ENCODE measurements around the gene PPP2R5E. TPM values are rescaled to one million over a fixed set of nuclear protein-coding genes. Genes with fewer than 3 reads are reported as not detected.

PPP2R5E gene
- total RNA-seq, 2 donors from 2014 or later, result 54.2 to 57.2 TPM

- intact Hi-C loops (cut with DNase I, micrococcal nuclease), result no loop called here
- no peak for DNase-seq
- peak; percentile 31 for ATAC-seq
These were observed 65.2 kb downstream of the PPP2R5E start for GRCh38 chr14:63478010-63478409.

DNA sequence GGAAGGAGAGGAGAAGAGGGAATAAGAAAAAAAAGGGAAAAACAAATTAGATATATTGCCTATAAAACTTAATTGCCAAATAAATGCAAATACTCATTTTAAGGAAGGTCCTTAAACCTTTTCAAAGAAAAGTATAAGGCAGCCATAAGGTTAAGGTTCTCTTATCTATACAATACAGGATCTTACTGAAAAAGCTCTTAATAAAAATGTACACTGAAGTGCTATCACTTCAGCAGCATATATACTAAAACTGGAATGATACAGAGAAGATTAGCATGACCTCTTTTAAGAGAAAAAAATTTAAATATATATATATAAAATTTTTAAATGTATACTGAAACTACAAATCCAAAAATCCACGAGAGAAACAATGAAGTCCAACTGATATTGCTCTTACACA is 65.6 kb downstream of the PPP2R5E start:
- ATAC-seq (no peak), DNase-seq (no peak)
- intact Hi-C loops (cut with DNase I, micrococcal nuclease), result no loop called here

- ATAC-seq, result no peak
- DNase-seq, result no peak
- intact Hi-C loops (cut with DNase I, micrococcal nuclease), result no loop called here
These were observed 67.4 kb downstream of the PPP2R5E start for GRCh38 chr14:63475761-63476160.

- DNase-seq, result no peak
- intact Hi-C loops (cut with DNase I, micrococcal nuclease), result no loop called here
- ATAC-seq, result no peak
These were observed 68.3 kb downstream of the PPP2R5E start for GRCh38 chr14:63474844-63475243.

GRCh38 chr14:63474111-63474510 is 69.1 kb downstream of the PPP2R5E start:
- ATAC-seq, result no peak
- no peak for DNase-seq
- intact Hi-C loops (cut with DNase I, micrococcal nuclease), result no loop called here

- DNase-seq (no peak), ATAC-seq (no peak)
- intact Hi-C loops (cut with DNase I, micrococcal nuclease), result no loop called here
These were observed 70.0 kb downstream of the PPP2R5E start for GRCh38 chr14:63472986-63473788.

DNA sequence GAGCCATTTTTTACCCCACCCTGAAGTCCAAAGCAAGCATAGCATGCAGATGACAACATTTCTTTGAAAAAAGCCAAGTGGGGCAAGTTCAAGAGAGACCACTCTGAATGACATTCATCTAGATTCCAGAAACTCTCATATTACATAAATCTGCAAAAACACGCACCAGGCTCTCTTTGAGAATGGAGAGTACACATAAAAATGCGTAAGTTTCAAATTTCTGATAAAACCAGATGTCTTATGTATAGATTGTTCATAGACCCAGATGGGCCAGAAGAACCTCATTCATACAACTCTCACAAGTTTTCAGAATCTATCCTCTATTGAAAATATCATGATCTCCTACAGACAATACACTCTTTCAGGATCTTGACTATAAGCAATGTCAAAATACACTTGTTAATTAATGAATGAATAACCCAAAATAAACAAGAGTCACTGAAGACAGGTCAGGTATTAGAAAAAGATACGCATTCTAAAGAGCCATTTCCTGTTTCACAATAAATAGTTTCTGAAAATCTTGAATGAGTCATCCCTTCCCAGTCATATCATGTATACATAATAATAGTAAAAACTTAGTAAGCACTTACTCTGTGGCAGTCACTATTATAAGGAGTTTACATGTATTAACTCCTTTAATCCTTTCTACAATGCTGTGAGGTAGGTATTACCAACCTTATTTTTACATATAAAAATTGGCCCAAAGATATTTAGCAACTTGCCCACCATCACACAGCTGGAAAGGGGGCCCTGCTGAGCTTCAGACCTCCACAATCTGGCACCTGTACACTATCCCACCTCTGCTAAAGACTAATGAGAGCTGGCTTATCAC is 72.0 kb downstream of the PPP2R5E start:
- DNase-seq (no peak), ATAC-seq (peak; percentile 58)
- intact Hi-C loops (cut with DNase I, micrococcal nuclease), result no loop called here

DNA sequence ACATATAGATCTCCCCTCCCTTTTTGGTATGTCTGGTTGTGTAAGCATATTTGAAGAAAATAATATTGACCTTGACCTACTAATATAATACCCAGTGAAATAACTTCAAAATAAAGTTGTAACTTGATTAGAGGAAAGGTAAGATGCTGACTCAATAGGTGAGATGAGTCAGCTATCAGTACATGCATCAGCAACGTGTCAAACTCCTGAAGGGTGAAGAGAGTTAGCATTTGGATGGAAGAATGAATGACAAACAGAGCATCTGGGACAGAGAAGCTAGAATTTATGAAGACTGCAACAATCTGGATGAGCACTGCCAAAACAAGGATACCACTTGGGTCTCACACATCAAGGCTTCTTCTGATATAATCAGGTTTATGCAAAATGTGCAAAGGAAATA is 74.9 kb downstream of the PPP2R5E start:
- DNase-seq (no peak), ATAC-seq (peak; percentile 28)
- intact Hi-C loops (cut with DNase I, micrococcal nuclease), result no loop called here

GRCh38 chr14:63467440-63468072 is 75.6 kb downstream of the PPP2R5E start:
- ATAC-seq (peak; percentile 53), DNase-seq (no peak)
- intact Hi-C loops (cut with DNase I, micrococcal nuclease), result no loop called here

DNA sequence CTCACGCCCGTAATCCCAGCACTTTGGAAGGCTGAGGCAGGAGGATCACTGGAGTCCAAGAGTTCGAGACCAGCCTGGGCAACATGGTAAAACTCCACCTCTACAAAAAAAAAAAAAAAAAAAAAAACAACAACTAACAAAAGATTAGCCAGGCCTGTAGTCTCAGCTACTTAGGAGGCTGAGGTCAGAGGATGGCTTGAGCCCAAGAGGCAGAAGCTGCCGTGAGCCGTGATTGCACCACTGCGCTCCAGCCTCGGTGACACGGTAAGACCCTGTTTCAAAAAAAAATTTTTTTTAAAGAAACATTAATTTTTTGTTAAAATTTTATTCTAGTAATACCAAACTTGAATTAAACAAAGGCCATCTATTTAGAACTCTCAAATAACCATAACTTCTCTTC is 77.8 kb downstream of the PPP2R5E start:
- intact Hi-C loops (cut with DNase I, micrococcal nuclease), result no loop called here

DNA sequence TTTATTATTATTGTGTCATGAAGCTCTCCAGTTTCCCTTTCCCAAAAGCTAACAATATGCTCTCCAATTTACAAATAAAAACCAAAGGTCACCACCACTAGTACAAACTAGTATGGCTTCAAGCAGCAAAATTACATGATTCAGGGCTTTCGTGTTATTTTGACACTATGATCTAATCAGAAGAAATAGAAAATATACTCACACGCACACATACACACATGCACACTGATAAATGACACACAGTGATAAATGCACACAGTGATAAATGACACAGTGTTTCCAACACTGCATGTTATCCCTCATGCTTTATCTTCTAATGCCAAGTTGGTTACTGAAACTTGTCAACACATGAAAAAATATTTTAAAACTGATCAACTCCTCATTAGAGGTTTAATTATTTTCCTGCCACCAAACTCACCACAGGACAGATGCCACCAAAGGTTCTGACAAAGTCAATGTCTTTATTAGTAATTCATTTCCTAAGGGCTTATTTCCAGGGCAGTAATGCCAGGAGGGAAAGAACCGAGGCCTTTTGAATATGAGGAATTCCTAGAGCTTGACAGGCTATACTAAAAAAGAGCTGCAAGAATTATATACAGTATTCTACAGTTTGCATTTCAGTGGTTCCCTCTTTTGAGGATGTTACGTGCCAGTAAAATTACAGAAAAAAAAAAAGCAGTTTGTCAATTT is 82.4 kb downstream of the PPP2R5E start:
- intact Hi-C loops (cut with DNase I, micrococcal nuclease), result no loop called here
- DNase-seq (no peak), ATAC-seq (no peak)

More for the DNA sequence above, 77.8 kb downstream of the PPP2R5E start:
- no peak for ATAC-seq
- DNase-seq, result no peak

GRCh38 chr14:63459738-63460137 is 83.4 kb downstream of the PPP2R5E start:
- ATAC-seq (no peak), DNase-seq (no peak)
- intact Hi-C loops (cut with DNase I, micrococcal nuclease), result no loop called here

- no peak for DNase-seq
- intact Hi-C loops (cut with DNase I, micrococcal nuclease), result no loop called here
- ATAC-seq, result no peak
These were observed 85.7 kb downstream of the PPP2R5E start for GRCh38 chr14:63457498-63457897.

GRCh38 chr14:63454863-63455622 is 88.1 kb downstream of the PPP2R5E start:
- no peak for DNase-seq
- peak; percentile 37 for ATAC-seq
- intact Hi-C loops (cut with DNase I, micrococcal nuclease), result no loop called here

DNA sequence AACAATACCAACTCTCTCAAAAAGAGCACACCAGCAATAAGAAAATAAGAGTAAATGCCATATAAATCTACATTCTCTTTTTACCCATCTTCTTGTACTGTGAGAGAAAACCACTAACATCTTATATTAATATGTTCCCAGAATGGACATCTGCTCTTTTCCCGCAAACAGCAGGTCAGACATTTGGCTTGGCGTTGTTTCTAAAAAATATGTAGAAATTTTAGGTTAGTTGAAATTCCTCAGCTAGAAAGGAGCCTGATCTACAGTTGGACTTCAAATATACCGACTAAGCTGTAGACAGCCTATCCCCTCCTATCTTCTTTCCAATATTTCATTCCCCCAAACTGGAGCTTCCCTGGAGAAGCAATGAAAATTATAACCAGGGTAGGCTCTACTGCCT is 88.7 kb downstream of the PPP2R5E start:
- ATAC-seq, result no peak
- no peak for DNase-seq
- intact Hi-C loops (cut with DNase I, micrococcal nuclease), result no loop called here

GRCh38 chr14:63453443-63453936 is 89.7 kb downstream of the PPP2R5E start:
- intact Hi-C loops (cut with DNase I, micrococcal nuclease), result no loop called here
- ATAC-seq, result no peak
- DNase-seq, result no peak

DNA sequence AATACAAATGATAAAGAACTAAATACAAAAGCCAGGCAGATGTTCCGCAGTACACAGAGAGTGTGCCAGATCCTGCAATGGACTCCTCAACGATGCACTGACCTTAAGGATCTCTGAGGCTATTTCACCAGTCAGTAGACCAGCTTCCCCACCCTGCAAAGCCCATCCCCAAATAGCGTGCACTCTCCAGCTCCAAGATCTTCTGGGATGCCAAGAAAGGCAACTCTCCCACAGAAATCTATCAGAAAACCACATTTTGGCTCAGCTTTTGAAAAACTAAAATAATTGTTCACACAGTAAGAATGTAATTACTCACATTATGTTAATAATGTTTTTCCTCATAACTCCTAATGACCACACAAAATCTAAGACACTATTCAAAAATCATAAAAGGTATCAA is 90.4 kb downstream of the PPP2R5E start:
- ATAC-seq (no peak), DNase-seq (no peak)
- intact Hi-C loops (cut with DNase I, micrococcal nuclease), result no loop called here

DNA sequence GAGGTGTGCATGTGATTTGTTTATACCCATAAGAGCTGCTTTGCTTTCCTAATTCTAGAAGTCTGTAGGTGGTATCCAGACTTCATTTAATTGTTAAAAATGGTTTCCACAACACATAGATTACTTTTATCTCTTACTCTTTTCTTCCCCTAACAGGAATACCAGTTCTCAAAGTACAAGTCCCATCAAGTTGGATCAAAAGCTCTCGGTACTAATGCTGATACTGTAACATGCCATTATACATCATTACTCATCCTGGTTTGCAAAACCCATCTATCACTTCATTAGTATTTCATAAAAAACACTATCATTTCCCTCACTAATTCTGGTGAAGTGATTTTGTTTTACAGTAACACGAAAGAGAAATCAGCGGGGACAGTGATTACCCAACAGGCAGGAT is 94.3 kb downstream of the PPP2R5E start:
- no peak for ATAC-seq
- intact Hi-C loops (cut with DNase I, micrococcal nuclease), result no loop called here

More for the DNA sequence above, 94.3 kb downstream of the PPP2R5E start:
- DNase-seq, result no peak

Measured in left colon (tissue), 2 donors.